Loucy (cell line): ENCODE measurements around the gene LPAR3.

Experiments
- CTCF ChIP-seq: fragments of 200-600 bp; sonication (generic); conservative IDR thresholded peaks from 2 replicates; pipeline ENCODE4 v1.5.1; 2014; ENCODE audit warnings: mild to moderate bottlenecking, antibody characterized with exemption, low read length
- EZH2phosphoT487 ChIP-seq: fragments of 200-600 bp; IDR thresholded peaks from 2 replicates; pipeline ENCODE4 v1.6.1; 2018; ENCODE audit warnings: antibody characterized with exemption, mild to moderate bottlenecking, moderate library complexity, borderline replicate concordance

GRCh38 chr1:84827555-84827954, 65.5 kb downstream of the LPAR3 start:
- TF ChIP-seq CTCF = no peak
- no peak for TF ChIP-seq EZH2phosphoT487
